ENCODE data around the gene NODAL.

Gene NODAL

DNA sequence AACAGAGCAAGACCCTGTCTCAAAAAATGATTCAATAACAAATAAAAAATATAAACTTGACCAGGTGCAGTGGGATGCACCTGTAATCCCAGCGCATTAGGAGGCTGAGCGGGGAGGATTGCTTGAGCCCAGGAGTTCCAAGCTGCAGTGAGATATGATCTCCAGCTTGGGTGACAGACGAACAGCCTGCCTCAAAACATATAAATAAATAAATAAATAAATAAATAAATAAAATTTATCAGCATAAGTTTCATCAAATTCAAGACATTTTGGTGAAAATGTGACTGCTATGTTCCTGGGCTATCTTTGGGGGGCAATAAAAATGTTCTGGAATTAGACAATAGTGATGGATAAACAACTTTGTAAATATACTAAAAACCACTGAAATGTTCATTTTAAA, 42.3 kb downstream of the NODAL start:
- Histone ChIP-seq H4K20me1 (peaks cover 1% of the 10 kb centered on the region), H3K27me3 (no peaks in the 10 kb centered on the region), H3K4me3 (no peak overlapping the region), H3K9me3 (no peaks in the 10 kb centered on the region), H3K4me2 (no peak overlapping the region), H3K27ac (no peak overlapping the region), H3K36me3 (no peaks in the 10 kb centered on the region), H3K4me1 (peaks cover 7% of the 10 kb centered on the region), H3K9ac (no peak overlapping the region)
- TF ChIP-seq Cebpa-rat (IDR thresholded peaks at IDR 0.05), result no peak

DNA sequence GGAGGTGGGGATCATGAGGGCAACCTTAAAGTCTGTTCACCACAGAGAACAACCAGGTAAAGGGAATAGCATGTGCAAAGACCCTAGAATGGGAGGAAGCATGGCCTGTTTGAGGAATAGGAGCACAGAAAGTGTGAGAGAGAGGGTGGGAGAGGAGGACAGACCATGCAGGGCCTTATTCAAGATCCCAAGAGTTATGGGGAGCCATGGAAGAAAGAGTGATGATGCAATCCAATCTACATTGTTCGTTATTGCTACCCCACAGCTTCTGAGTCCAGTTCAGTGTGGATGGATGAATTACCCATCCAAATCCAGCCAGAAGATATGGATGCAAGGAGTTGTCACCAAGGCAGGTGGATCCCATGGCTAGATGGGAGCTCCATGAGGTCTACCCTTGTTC, 45.3 kb downstream of the NODAL start:
- H3K4me2 ChIP-seq, result no peak overlapping the region
- no peak overlapping the region for H3K4me3 ChIP-seq
- no peaks in the 10 kb centered on the region for H3K9me3 ChIP-seq
- H3K9ac ChIP-seq, result no peak overlapping the region
- H3K27me3 ChIP-seq, result no peaks in the 10 kb centered on the region
- no peak overlapping the region for H3K27ac ChIP-seq
- no peaks in the 10 kb centered on the region for H4K20me1 ChIP-seq
- peak; percentile 41; the same call in 1 of the 2 replicates for TF ChIP-seq Cebpa-rat (IDR thresholded peaks at IDR 0.05)
- H3K4me1 ChIP-seq, result no peaks in the 10 kb centered on the region
- H3K36me3 ChIP-seq, result no peaks in the 10 kb centered on the region

DNA sequence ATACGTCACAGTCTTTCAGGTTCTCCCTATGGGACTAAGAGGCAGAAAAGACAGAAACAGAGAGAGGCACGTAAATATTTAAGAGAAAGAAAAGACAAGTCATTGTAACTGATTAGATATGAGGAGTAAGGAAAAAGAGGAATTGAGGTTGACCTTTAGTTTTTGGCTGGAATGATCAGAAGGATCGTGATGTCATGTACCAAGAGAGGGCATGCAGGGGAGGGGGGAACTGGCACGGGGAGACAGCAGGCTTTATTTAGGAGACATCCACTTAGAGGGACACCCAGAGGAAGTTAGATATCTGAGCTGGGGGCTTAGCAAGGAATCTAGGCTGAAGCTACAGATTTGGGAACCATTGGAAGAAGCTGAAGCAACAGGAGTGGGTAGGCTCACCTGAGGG, 49.8 kb downstream of the NODAL start:
- H3K4me1 ChIP-seq, result peaks cover 5% of the 10 kb centered on the region; the same call in 1 of the 2 replicates
- H3K27ac ChIP-seq, result no peak overlapping the region
- no peak overlapping the region for H3K9ac ChIP-seq
- no peak overlapping the region for H3K4me3 ChIP-seq
- no peak for TF ChIP-seq Cebpa-rat (IDR thresholded peaks at IDR 0.05)
- H3K9me3 ChIP-seq, result no peaks in the 10 kb centered on the region
- H3K27me3 ChIP-seq, result no peaks in the 10 kb centered on the region
- no peaks in the 10 kb centered on the region for H4K20me1 ChIP-seq
- H3K36me3 ChIP-seq, result no peaks in the 10 kb centered on the region
- no peak overlapping the region for H3K4me2 ChIP-seq
